ENCODE data around the gene C3AR1.

GRCh38 chr12:8096281-8096915 is 30.2 kb upstream of the C3AR1 start:
- TF ChIP-seq EZH2phosphoT487 (IDR thresholded peaks at IDR 0.05; ENCODE audit: low read depth, severe bottlenecking, unreplicated experiment): no peak
- TF ChIP-seq CTCF (IDR thresholded peaks at IDR 0.05; ENCODE audit: poor library complexity): no peak
- no peak for TF ChIP-seq EZH2 (IDR thresholded peaks at IDR 0.05; ENCODE audit: borderline replicate concordance)
